ENCODE data around the gene C19orf85. TPM values are rescaled to one million over a fixed set of nuclear protein-coding genes. Genes with fewer than 3 reads are reported as not detected.
A peak's percentile ranks its signal among the peaks of the same experiment; 100 is the strongest.

Gene C19orf85
- total and polyA plus RNA-seq, 2 experiments from 2014 or later = 1.7 to 3.4 TPM

GRCh38 chr19:55451965-55452748, 12.4 kb downstream of the C19orf85 start:
- peak overlapping the region; percentile 87 for H3K4me2 ChIP-seq
- H3K4me1 ChIP-seq (ENCODE audit: insufficient read depth) = peaks cover 3% of the 10 kb centered on the region; the same call in 1 of the 2 replicates
- H3K4me1 Mint-ChIP-seq = peaks cover 3% of the 10 kb centered on the region; the same call in 1 of the 3 replicates
- H3K27me3 ChIP-seq (ENCODE audit: insufficient read depth) = peaks cover 44% of the 10 kb centered on the region
- DNase-seq (ENCODE audit: low spot score) = no peak
- H3K36me3 ChIP-seq (ENCODE audit: insufficient read depth) = no peaks in the 10 kb centered on the region
- H3K27ac Mint-ChIP-seq = no peak overlapping the region
- ATAC-seq = no peak; the same call in 2 of the 3 replicates
- no peaks in the 10 kb centered on the region for H3K79me2 ChIP-seq (replicated peaks; ENCODE audit: insufficient read depth)
- no peak overlapping the region for H3K27ac ChIP-seq (ENCODE audit: low read depth)
- H3K9me3 Mint-ChIP-seq = no peaks in the 10 kb centered on the region
- H2AFZ ChIP-seq = no peak overlapping the region
- no peaks in the 10 kb centered on the region; the same call in 1 of the 2 replicates for H4K20me1 ChIP-seq (replicated peaks; ENCODE audit: insufficient read depth)
- H3K36me3 Mint-ChIP-seq (ENCODE audit: low read depth) = peaks cover 15% of the 10 kb centered on the region
- peaks cover 31% of the 10 kb centered on the region for H3K27me3 Mint-ChIP-seq (ENCODE audit: insufficient read depth, low read depth, poor library complexity)
- H3F3A ChIP-seq (replicated peaks; ENCODE audit: low read depth) = 0 out of 2 replicates have a peak, but pooled peaks cover 2% of the 10 kb centered on the region
- TF ChIP-seq CREB1 (CRISPR knock-in tag; IDR thresholded peaks at IDR 0.05; ENCODE audit: low read depth) (no peak), EZH2 (IDR thresholded peaks at IDR 0.05; ENCODE audit: low read depth, unreplicated experiment) (peak; percentile 24)
- no peaks in the 10 kb centered on the region for H3K9me2 ChIP-seq (ENCODE audit: insufficient read depth)
- H3K4me3 Mint-ChIP-seq = peak overlapping the region; percentile 77
- peak overlapping the region; percentile 66 for H3K4me3 ChIP-seq

- peaks cover 52% of the 10 kb centered on the region for H3K27me3 ChIP-seq (ENCODE audit: insufficient read depth)
- peaks cover 29% of the 10 kb centered on the region for H3K27me3 Mint-ChIP-seq (ENCODE audit: insufficient read depth, low read depth, poor library complexity)
- TF ChIP-seq ETS1 (IDR thresholded peaks at IDR 0.05) = no peak
- no peak for TF ChIP-seq REST (IDR thresholded peaks at IDR 0.05; ENCODE audit: unreplicated experiment)
- TF ChIP-seq ZNF331 (CRISPR knock-in tag; IDR thresholded peaks at IDR 0.05; ENCODE audit: low read depth) = no peak
- TF ChIP-seq STAT1 (IDR thresholded peaks at IDR 0.05; ENCODE audit: unreplicated experiment) = no peak
- TF ChIP-seq EZH2 (IDR thresholded peaks at IDR 0.05; ENCODE audit: low read depth, unreplicated experiment) = no peak
- TF ChIP-seq JUNB (IDR thresholded peaks at IDR 0.05; ENCODE audit: unreplicated experiment) = no peak
- TF ChIP-seq POLR2AphosphoS5 (IDR thresholded peaks at IDR 0.05; ENCODE audit: low read depth) = no peak
- no peak for TF ChIP-seq NANOG (IDR thresholded peaks at IDR 0.05; ENCODE audit: borderline replicate concordance)
- no peak for TF ChIP-seq ZNF114 (CRISPR knock-in tag; IDR thresholded peaks at IDR 0.05)
- TF ChIP-seq EZH2phosphoT487 (IDR thresholded peaks at IDR 0.05; ENCODE audit: unreplicated experiment) = no peak
- no peak for TF ChIP-seq CTCF (conservative IDR thresholded peaks at IDR 0.05; ENCODE audit: low read depth in 2 of 2)
Observed at GRCh38 chr19:55451163-55451964, 13.2 kb downstream of the C19orf85 start.

More at GRCh38 chr19:55451163-55451964, 13.2 kb downstream of the C19orf85 start:
- DNase-seq (ENCODE audit: low spot score) (peak; percentile 71), ATAC-seq (peak; percentile 17)
- no peaks in the 10 kb centered on the region for H3K9me3 Mint-ChIP-seq
- Histone ChIP-seq H3K36me3 (ENCODE audit: insufficient read depth) (no peaks in the 10 kb centered on the region), H4K20me1 (replicated peaks; ENCODE audit: insufficient read depth) (no peaks in the 10 kb centered on the region; the same call in 1 of the 2 replicates), H3K4me3 (peak overlapping the region; percentile 66), H3K4me1 (ENCODE audit: insufficient read depth) (peaks cover 3% of the 10 kb centered on the region; the same call in 1 of the 2 replicates), H3K9me2 (ENCODE audit: insufficient read depth) (no peaks in the 10 kb centered on the region), H3K4me2 (peak overlapping the region; percentile 87), H3K79me2 (replicated peaks; ENCODE audit: insufficient read depth) (no peaks in the 10 kb centered on the region), H2AFZ (no peak overlapping the region), H3F3A (replicated peaks; ENCODE audit: low read depth) (0 out of 2 replicates have a peak, but pooled peaks cover 4% of the 10 kb centered on the region), H3K27ac (ENCODE audit: low read depth) (no peak overlapping the region)
- no peak overlapping the region for H3K27ac Mint-ChIP-seq
- H3K36me3 Mint-ChIP-seq (ENCODE audit: low read depth) = peaks cover 15% of the 10 kb centered on the region
- peaks cover 3% of the 10 kb centered on the region; the same call in 1 of the 3 replicates for H3K4me1 Mint-ChIP-seq
- peak overlapping the region; percentile 77 for H3K4me3 Mint-ChIP-seq
